Measurements from ENCODE around the gene C12orf42.
"Not testable (repeated sequence)": the region's sequence is repeated elsewhere in the genome, so short reads cannot be mapped to it uniquely, and the experiment has no call there.

C12orf42 gene

GRCh38 chr12:103494734-103495468, 867 bp downstream of the C12orf42 start:
- DNase-seq, result peak; percentile 57

- DNase-seq, result no peak
These were observed 1.6 kb downstream of the C12orf42 start for GRCh38 chr12:103494051-103494733.

- no peak for DNase-seq
These were observed 2.6 kb downstream of the C12orf42 start for GRCh38 chr12:103493199-103493598.

DNA sequence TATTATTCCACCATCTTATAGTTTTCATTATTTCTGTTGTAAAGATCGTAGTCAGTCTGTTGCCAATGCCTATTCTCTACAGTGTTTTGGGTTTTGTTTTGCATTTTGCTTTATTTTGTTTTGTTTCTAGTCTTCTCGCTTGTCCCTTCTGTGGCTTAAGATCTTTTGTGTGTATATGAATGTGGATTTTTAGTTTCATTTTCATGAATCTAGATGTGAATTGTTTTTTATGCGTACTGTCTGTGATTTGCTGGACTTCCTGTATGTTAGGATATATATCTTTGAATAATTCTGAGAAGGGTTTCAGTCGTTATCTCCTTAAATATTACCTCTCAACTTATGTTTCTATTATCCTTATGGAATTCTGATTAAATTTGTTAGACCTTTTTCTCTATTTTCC, 13.4 kb downstream of the C12orf42 start:
- DNase-seq, result no peak

- DNase-seq, result no peak
These were observed 20.7 kb downstream of the C12orf42 start for GRCh38 chr12:103475073-103475472.

DNA sequence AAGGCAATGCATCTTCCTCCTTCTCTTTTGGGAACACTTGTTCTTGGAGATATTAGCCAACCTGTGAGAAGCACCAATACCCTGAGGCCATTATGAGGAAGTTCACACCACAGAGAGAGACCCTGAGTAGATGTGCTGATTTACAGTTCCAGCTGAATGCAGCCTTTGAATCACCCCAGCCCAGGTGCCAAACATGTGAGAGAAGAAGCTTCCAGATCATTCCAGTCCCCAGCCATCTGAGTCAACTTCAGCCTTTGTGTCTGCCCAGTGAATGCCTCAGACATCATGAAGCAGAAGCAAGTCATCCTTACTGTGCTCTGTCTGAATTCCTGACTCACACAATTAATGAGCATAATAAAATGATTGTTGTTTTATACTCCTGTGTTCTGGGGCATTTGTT, 25.1 kb downstream of the C12orf42 start:
- no peak for DNase-seq

DNA sequence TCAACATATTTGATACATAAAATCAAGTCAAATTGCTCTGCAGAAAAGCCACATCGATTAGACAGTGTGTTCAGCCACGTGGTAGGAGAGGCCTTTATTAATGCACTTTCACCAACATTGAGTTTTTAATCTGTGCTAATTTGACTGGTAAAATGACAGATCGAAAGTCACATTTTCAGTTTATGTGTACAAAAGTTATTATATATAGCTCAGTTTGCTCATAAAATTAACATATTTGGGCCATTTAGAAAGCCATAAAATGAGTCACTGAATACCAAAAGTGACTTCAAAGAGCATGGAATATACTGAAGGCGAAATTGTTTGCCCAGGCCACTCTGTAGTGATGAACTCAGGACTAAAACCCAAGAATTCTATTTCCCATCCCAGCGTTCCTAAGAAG, 26.0 kb downstream of the C12orf42 start:
- no peak for DNase-seq

DNA sequence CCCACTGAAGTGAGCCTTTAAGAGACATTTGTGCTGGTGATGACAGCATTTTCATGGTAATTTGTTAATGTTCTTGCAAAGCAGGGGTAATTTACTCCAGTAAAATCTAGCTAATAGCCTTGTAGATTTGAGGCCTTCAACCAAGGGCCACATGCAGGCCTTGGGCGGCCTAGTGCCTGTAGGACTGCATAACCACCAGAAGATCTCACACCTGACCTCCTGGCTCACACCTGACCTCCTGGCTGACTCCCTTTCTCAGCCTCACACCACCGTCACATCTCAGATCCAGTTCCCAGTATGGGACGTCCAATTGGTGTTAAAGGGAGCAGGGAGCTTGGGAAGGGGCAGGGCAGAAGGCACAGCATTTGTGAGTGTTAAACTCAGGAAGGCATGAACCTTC, 26.9 kb downstream of the C12orf42 start:
- DNase-seq, result no peak

DNA sequence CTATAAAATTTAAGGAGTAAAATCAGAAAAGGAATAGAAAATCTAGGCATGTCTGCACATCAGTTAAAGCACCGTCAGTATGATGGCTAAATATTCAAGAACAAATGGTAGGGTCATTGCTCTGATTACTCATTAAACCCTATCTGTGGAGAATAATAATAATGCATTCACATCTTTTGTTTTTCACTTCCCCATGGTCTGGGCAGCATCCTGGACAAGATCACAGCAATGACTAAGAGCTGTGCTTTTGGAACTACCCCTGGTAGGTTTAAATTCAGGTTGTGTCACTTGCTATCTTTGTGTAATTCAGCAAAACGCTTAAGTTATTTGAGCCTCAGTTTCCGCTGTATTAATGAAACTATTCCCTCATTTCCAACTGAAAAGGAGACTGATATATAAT, 33.1 kb downstream of the C12orf42 start:
- no peak for DNase-seq

GRCh38 chr12:103457471-103457870, 38.3 kb downstream of the C12orf42 start:
- DNase-seq, result no peak

- no peak for DNase-seq
These were observed 39.8 kb downstream of the C12orf42 start for GRCh38 chr12:103456006-103456405.

DNA sequence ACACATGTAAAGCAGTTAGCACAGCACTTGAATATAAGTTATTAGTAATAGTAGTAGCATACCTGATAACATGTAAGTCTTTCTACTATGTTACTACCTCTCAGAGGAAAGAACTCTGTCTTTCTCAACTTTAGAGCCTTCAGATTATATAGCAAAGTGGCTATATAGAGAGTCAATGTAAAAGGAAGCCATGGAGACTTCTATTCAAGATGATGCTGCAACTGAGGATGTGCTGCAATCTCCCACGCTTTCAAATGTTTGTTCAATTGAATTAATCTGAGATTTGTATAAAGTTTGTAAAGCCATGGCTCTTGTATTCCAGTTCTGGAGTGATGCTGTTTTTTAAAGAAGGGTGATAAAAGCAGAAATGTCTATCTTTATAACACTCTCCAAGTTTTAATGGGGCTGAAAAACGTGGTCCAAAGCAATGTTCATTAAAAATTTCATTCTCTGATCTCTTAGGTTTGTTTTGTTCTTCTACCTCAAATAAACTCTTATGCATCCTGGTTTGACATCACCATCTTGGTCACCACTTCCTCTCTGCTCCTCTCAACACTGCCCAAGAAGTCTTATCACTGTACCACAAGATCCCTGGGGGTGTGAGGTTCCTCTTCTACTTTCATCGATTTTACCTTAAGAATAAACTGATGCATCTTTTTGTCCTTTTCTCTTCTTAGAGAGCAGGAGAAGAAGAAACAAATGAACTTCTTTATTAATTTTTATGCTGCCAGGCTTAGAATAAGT, 40.6 kb downstream of the C12orf42 start:
- DNase-seq, result no peak

GRCh38 chr12:103444983-103445382, 50.8 kb downstream of the C12orf42 start:
- no peak for DNase-seq

DNA sequence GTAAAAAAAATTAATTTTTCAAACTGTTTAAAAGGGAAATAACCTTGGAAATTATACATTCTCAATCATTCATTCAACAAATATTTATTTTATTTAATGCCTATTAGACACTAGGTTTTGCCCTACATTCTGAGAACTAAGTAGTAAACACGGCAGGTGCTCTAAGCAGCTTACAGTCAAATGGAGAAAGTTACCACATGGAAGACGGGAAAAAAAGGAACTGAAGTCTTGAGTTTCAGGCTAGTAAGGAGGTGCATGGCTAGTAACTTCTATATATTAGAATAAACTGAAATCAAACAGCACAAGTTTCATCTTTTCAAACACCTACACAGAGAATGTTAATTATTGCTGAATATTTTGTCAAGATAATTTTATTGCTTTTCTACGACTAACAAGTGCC, 52.9 kb downstream of the C12orf42 start:
- no peak for DNase-seq

DNA sequence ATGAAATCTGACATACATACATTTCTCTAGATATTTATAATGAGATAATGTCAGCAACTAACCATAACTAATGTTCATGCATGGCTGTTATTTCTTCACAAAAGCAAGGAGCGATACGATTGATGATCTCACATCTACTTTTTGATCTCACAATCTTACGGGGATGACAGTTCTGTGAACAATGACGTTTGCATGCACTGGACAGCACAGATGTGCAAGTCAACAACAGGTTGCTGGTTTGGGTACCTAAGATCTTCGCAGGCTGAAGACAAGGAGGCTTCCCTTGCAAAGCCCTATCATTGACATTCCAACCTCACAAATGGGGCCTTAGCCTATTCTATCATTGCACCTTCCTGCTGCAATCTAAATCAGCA, 53.6 kb downstream of the C12orf42 start:
- no peak for DNase-seq

GRCh38 chr12:103441437-103442181, 54.2 kb downstream of the C12orf42 start:
- no peak for DNase-seq

GRCh38 chr12:103434165-103435105, 61.3 kb downstream of the C12orf42 start:
- not testable (repeated sequence) for DNase-seq

DNA sequence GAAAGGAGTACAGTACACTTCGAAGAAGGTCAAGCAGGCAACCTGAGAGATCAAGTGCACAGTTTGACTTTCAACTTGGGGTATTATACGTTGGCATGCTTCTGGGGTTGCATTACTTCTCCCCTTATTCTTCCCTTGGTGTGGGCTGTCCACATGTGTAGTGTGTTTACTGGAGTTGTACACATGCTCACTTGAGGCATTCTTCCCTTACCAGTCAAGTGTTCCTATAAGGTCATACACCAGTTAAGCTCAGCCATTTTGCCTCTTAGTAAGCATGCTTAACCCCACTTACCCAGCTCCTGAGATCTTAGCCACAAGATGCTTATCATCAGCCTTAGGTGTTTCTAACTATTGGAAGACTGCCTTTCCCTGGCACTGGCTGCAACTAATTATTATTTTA, 63.8 kb downstream of the C12orf42 start:
- DNase-seq, result no peak

DNA sequence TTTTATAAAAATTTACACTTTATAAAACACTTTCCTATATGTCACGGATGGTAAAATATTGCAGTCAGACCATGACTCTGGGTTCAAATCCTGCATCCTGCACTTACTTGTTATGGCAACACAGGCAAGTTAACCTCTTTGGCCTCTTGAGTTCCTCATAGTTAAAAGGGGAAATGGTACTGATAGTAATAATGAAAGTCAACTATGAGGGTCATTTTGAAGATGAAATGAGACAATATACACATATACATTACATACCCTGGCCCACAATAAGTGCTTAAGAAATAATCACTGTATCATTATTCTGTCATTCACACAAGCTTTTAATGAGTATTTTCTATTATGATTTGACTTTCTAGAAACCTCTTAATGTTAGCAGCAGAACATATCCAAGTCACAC, 64.4 kb downstream of the C12orf42 start:
- DNase-seq, result no peak

GRCh38 chr12:103425674-103426073, 70.1 kb downstream of the C12orf42 start:
- DNase-seq, result not testable (repeated sequence)

DNA sequence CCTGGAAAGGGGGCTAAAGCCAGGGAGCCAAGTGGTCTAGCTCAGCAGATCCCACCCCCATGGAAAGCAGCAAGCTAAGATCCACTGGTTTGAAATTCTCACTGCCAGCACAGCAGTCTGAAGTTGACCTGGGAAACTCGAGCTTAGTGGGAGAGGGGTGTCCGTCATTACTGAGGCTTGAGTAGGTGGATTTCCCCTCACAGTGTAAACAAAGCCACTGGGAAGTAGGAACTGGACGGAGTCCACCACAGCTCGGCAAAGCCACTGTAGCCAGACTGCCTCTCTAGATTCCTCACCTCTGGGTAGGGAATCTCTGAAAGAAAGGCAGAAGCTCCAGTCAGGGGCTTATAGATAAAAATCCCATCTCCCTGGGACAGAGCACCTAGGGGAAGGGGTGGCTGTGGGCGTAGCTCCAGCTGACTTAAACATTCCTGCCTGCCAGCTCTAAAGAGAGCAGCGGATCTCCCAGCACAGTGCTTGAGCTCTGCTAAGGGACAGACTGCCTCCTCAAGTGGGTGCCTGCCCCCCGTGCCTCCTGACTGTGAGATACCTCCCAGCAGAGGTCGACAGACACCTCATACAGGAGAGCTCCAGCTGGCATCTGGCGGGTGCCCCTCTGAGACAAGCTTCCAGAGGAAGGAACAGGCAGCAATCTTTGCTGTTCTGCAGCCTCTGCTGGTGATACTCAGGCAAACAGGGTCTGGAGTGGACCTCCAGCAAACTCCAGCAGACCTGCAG, 70.8 kb downstream of the C12orf42 start:
- DNase-seq, result not testable (repeated sequence)
